Body of pancreas (tissue), 4 donors: ENCODE data around the gene IL1RL2. TPM values are rescaled to one million over a fixed set of nuclear protein-coding genes. Genes with fewer than 3 reads are reported as not detected.

Experiments
- ATAC-seq: fragments of 150-250 bp; one replicate; pipeline ENCODE4 v1.9.1; 2016
- DNase-seq, 4 donors: peaks; one replicate each; pipeline ENCODE4 v3.0.0-alpha.2; 2019
- H3K27ac ChIP-seq, 4 donors: fragments of 200-600 bp; sonication (generic); 1 replicate in 3 of 4; 2 replicates in 1 of 4; pipeline versions ENCODE4 v1.5.1 to v1.6.1; 2016 to 2019; ENCODE audit warnings: mild to moderate bottlenecking in 1 of 4, mixed read lengths in 1 of 4, moderate library complexity in 1 of 4
- H3K27me3 ChIP-seq, 2 donors: fragments of 200-600 bp; sonication (generic); one replicate each; pipeline ENCODE4 v1.6.0; 2016; ENCODE audit warnings: mild to moderate bottlenecking in 1 of 2
- H3K36me3 ChIP-seq, 2 donors: fragments of 200-600 bp; sonication (generic); replicated peaks in 1 of 2; 2 replicates each; pipeline ENCODE4 v1.5.1; 2016; ENCODE audit warnings: low read depth in 2 of 2; ENCODE audit not compliant: insufficient read depth in 1 of 2
- H3K4me1 ChIP-seq: fragments of 200-600 bp; sonication (generic); one replicate; pipeline ENCODE4 v1.6.0; 2016
- H3K4me3 ChIP-seq, 2 donors: fragments of 200-600 bp; sonication (generic); 1 replicate in 1 of 2; 2 replicates in 1 of 2; pipeline ENCODE4 v1.5.1; 2016 to 2019
- H3K9me3 ChIP-seq, 3 donors: fragments of 200-600 bp; sonication (generic); 1 replicate in 2 of 3; 2 replicates in 1 of 3; pipeline ENCODE4 v1.5.1; 2016
- CTCF ChIP-seq, 7 experiments: fragments of 450-650 bp in 4 of 7; fragments of 200-600 bp in 3 of 7; sonication (generic) in 3 of 7; IDR thresholded peaks; one replicate each; pipeline ENCODE4 v1.5.1; 2016 to 2019; ENCODE audit warnings: antibody characterized with exemption in 7 of 7
- POLR2A ChIP-seq, 3 donors: fragments of 450-650 bp; IDR thresholded peaks; one replicate each; pipeline ENCODE4 v1.6.1; 2016; ENCODE audit warnings: antibody characterized with exemption in 3 of 3, mild to moderate bottlenecking in 2 of 3
- WGBS, 2 donors: methylation state at CpG; one replicate each; pipeline ENCODE4 v1.1.5; 2017; 5-methylcytosine and 5-hydroxymethylcytosine counted together
- intact Hi-C: fragments of 100-400 bp; cut with DNase I; formaldehyde crosslinking; loops from one replicate; pipeline ENCODE4 v1.15.1; 2023
- total RNA-seq, 2 donors: library from RNA; depleted of rRNA; stranded (reverse); fragments of >200 nt; gene quantifications; one replicate each; pipeline ENCODE4 v1.1.0, GENCODE V29; 2016

IL1RL2 gene
- total RNA-seq, 2 donors from 2014 or later = 0.52 TPM; not detected in 1

GRCh38 chr2:102141011-102141943 lies 45.5 kb upstream of the IL1RL2 start:
- Histone ChIP-seq H3K4me1 (peaks cover 38% of the 10 kb centered on the region), H3K36me3 (no peaks in the 10 kb centered on the region), H3K27ac (peak overlapping the region; percentile 84 to 98 (median 92)), H3K4me3 (no peak overlapping the region), H3K27me3 (no peaks in the 10 kb centered on the region), H3K9me3 (no peaks in the 10 kb centered on the region)
- ATAC-seq (no peak), DNase-seq (peak in 1 of 4 donors; percentile 29)
- WGBS, 2 donors = 49 to 71% methylated on average over 11 to 15 of the region's 15 CpGs
- TF ChIP-seq CTCF (IDR thresholded peaks at IDR 0.05) (no peak), POLR2A (IDR thresholded peaks at IDR 0.05) (no peak)
- intact Hi-C loops = no loop called here

GRCh38 chr2:102141970-102142828 lies 44.6 kb upstream of the IL1RL2 start, which contains the start of gene IL1R1:
TSS of gene IL1R1 (plus strand) at chr2:102142746. CDS start at chr2:102157725, 14,979 bp downstream.
- TF ChIP-seq POLR2A (IDR thresholded peaks at IDR 0.05) = peak; percentile 72 to 84 (median 82)
- TF ChIP-seq CTCF (IDR thresholded peaks at IDR 0.05) = peak in 1 of 7 experiments; percentile 5
- Histone ChIP-seq H3K36me3 (no peaks in the 10 kb centered on the region), H3K27ac (peak within 1 kb of the TSS; percentile 84 to 98 (median 92)), H3K4me1 (peaks cover 45% of the 10 kb centered on the region), H3K9me3 (no peaks in the 10 kb centered on the region), H3K27me3 (no peaks in the 10 kb centered on the region), H3K4me3 (peak within 1 kb of the TSS; percentile 53 to 57)
- ATAC-seq (peak; percentile 93), DNase-seq (peak; percentile 80 to 85 (median 82))
- 3 to 6% methylated on average over 24 to 65 of the region's 65 CpGs for WGBS, 2 donors
- intact Hi-C loops = no loop called here

GRCh38 chr2:102142829-102143449 lies 43.9 kb upstream of the IL1RL2 start:
- 2% methylated on average over 20 to 42 of the region's 42 CpGs for WGBS, 2 donors
- ATAC-seq = peak; percentile 16
- intact Hi-C loops = no loop called here

More at GRCh38 chr2:102142829-102143449, 43.9 kb upstream of the IL1RL2 start:
- H3K9me3 ChIP-seq = no peaks in the 10 kb centered on the region
- H3K27ac ChIP-seq = peak overlapping the region; percentile 84 to 98 (median 92)
- peak in 1 of 4 donors; percentile 42 for DNase-seq
- H3K4me3 ChIP-seq = peak overlapping the region; percentile 8 to 53
- no peaks in the 10 kb centered on the region for H3K36me3 ChIP-seq
- peaks cover 52% of the 10 kb centered on the region for H3K4me1 ChIP-seq
- no peaks in the 10 kb centered on the region for H3K27me3 ChIP-seq
- TF ChIP-seq POLR2A (IDR thresholded peaks at IDR 0.05) = no peak
- TF ChIP-seq CTCF (IDR thresholded peaks at IDR 0.05) = peak in 1 of 7 experiments; percentile 0
